ENCODE measurements around the gene VSX1.

VSX1 gene

DNA sequence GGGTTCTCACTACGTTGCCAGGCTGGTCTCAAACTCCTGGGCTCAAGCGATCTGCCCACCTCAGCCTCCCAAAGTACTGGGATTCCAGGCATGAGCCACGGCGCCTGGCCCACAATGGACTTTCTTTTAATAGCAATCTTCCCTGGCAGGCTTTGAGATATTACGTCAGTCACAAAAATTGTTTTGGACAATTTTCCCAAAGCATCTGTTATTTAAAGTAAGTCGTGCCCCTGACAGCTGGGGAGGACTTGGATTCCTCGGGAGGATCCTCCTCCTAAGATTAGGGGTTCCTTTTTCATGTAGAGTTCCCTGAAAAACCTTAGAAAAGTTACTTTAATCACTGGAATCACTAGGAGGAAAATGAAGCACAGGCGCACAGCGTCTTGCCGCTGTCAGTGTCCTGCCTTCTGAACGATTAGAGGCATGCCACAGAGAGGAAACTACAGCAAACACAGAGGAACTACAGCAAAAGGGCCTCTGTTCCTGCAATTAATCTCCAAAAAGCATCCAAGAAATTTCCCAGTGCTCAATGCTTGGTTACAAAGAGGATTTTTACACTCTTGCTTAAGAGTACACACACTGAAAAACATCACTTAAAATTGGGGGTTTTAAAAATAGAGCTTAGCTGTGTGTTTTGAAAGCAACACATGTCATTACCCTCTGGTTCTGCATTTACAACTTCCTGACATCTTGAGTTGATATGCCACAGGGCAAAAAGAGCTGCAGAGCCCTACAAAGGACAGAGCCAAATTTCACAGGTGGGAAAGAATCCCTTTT is 28.5 kb downstream of the VSX1 start:
- DNase-seq = no peak

DNA sequence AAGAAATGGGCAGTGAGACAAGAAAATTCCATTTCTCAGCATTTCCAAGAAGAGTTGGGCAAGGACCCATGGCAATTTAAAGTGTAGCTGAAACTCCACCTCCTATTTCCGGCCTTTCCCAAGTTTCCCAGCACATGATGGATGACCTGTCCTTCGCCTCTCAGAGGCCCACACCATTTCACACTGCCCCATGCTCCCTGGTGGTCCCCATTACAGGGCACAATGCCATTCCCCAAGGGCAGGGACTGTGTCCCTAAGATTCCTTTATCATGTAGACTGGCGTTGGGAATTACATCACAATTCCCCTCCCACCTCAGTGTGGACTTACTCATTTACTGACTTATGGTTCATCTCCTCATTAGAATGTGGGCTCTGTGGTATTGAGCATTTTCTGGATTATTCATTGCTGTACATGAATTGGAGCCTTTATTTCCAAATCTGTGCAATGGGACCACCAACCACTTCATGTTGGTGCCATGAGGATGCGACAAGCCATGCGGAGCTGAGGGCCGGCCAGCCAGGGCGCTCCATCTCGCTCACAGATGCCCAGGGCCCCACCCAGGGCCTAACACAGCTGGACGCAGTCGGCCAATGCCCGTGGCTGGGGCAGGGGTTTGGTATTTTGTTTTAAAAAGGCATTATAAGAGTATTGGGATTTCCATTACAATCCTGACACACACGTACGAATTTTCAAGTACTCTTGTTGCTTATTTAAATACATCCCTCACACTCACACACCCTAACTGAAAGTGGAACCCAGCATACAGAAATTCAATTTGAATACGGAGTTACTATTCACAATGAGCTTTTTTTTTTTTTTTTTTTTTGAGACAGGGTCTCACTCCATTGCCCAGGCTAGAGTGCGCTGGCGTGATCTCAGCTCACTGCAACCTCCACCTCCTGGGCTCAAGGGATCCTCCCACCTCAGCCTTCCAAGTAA is 29.4 kb downstream of the VSX1 start:
- no peak for DNase-seq

DNA sequence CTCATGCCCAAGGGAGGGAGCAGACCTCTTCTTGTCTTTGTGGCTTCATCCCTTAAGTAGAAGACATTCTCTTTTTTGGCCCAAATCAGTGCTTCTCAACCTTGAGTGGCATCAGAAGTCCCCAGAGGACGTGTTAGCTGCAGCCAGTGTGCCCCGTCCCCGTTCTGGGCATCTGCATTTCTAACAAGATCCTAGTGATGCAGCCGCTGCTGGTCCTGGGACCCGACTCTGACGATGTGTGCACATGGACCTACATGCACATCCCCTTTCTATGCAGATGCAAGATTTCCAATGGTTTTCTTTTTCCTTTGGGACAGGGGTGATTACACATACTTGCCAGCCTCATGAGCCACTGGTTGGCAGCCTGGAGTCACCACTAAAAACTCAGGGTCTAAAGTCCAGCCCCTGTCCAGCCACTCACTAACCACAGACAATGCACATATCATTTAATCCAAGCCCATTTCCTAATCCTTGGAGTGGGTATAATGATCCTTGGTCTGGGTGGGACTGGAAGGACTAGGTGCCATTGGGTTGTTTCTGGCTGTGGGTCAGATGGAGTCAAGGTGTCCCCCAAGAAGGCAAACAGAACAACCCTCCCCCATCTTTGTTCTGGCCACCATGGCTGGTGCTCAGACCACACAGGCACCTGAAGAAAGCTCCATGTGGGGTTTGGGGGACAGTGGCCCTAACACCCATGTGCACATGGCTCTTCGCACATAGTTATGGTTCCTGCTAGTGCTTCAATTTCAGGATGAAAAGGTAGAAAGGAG is 30.4 kb downstream of the VSX1 start:
- no peak for DNase-seq

GRCh38 chr20:25050501-25051350 is 31.2 kb downstream of the VSX1 start:
- no peak for DNase-seq

DNA sequence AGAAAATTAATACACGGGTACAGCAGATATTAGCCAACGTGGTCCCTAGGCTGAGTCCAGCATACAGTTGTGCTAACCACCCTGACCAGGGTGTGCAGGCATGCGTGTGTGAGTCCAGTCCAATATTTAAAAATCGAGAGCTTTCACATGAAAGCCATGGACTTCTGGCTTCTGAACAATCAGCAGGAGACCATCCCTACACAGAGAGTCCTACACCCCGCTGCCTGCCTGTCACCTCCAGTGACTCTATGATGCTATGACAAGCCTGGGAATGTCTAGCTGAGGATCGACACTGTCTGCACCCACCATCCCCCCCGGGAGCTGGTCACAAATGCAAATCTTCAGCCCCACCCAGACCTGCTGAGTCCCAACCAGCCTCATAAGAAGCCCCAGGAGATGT is 31.9 kb downstream of the VSX1 start:
- no peak for DNase-seq

DNA sequence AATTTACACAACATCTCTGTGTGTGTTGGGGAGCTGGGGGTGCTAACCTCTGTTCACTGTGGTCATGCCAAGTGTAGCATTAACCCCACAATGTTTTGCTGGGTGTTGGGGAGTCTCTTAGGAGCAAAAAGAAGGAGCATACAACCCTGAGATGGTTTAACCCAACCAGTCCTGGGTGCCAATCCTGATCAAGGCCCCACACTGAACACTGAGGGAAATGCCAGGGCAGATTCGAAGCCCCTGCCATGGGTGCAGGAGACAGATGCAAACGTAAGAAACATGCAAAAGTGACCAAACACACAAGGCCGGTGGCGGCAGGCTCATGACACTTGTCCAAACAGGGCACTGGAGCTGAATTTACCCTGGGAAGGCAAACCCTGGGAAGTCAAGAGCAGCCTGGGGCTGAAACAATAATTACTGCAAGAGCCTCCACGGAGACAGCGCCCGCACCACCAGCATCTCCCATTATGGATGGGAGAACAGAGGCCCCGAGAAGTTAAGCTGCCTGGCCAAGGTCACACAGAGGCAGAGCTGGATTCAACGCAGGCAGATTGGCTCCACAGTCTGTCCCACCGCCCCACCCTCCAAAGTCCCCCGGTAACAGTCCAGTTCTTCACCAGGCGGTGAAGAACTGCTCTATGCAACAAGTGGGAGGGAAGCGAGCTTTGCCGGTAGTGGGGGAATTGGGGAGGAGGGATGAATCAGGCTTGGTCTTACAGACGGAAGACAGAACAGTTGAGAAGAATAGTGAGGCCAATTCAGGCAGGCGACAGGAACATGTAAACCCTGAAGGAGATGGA is 32.5 kb downstream of the VSX1 start:
- DNase-seq = no peak

- DNase-seq = no peak
Measured at GRCh38 chr20:25048519-25048952, 33.4 kb downstream of the VSX1 start.

DNA sequence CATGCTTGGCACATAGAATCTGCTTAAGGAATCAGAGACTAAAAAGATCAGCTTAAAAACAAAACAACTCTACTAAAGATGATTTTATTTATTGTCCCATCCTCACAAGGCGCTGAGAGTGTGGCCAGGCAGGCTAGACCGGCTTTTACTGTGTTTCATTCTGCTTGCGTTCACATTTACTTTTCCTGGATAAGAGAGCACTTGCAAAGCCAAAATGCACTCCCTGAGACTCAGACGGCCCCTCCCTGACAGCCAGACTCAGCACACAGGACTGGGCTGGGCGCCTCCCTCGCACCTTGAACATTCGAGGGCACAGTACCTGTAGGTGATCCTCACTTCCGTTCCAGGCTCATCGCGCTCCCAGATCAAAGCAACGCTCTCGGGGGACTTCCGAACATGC is 34.2 kb downstream of the VSX1 start:
- no peak for DNase-seq

- no peak for DNase-seq
Measured at GRCh38 chr20:25046736-25047666, 34.9 kb downstream of the VSX1 start.

DNA sequence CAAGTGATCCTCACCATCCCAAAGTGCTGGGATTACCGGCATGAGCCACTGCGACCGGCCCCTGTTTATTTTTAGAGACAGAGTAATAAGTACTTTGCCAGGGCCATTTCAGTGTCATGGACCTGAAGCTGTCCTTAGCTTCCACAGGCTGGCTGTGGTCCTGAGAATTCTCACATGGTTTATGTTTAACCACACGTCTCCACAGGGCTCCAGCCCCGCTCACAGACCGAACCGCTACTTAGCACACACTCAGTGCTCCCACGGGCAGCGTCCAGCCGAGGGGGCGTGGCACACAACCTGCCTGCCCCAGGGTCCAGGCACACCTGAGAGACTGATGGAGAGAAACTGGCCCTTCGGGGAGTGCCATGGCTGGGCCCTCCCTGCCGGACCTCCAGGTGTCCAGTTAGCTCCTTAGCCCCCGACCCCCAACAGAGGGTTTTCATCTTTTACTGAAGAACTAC is 35.7 kb downstream of the VSX1 start:
- DNase-seq = no peak

- DNase-seq = no peak
Measured at GRCh38 chr20:25045343-25045712, 36.6 kb downstream of the VSX1 start.

GRCh38 chr20:25044660-25045342 is 37.1 kb downstream of the VSX1 start:
- no peak for DNase-seq

- DNase-seq = no peak
Measured at GRCh38 chr20:25044261-25044560, 37.7 kb downstream of the VSX1 start.

DNA sequence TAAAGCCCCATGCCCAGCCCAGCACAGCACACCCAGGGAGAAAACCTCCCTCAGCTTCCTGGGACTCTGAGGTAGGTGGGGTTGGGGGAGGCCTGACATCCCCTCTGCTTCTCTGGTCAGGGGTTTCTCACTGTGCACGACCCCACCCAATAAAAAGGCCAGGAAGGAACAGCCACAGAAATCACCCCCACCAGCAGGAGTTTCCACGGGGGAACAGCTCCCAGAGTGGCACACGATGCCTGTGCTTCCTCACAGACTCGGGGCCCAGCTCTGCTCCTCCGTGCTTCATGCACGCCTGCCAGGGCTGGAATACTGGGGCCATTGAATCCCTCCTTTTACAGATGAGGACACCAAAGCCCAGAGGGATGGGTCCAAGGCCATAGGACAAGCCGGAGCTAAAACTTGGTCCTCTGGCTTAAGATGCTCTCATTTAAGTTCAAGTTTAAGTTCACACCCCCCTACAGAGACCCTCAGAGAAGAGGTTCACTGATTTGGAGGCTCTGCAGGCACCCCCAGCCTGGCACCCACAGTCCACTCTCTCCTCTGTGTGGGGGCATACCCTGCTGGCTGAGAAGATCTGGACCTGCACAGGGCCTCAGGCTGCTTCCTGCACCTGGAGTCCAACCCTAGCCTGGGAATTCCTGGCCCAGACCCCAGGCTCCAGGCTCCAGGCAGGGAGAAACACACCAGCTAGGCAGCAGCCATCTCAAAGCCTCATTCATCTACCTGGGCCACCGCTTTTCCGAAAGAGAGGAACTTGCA is 38.3 kb downstream of the VSX1 start:
- DNase-seq = no peak

- no peak for DNase-seq
Measured at GRCh38 chr20:25042531-25043498, 39.1 kb downstream of the VSX1 start.

DNA sequence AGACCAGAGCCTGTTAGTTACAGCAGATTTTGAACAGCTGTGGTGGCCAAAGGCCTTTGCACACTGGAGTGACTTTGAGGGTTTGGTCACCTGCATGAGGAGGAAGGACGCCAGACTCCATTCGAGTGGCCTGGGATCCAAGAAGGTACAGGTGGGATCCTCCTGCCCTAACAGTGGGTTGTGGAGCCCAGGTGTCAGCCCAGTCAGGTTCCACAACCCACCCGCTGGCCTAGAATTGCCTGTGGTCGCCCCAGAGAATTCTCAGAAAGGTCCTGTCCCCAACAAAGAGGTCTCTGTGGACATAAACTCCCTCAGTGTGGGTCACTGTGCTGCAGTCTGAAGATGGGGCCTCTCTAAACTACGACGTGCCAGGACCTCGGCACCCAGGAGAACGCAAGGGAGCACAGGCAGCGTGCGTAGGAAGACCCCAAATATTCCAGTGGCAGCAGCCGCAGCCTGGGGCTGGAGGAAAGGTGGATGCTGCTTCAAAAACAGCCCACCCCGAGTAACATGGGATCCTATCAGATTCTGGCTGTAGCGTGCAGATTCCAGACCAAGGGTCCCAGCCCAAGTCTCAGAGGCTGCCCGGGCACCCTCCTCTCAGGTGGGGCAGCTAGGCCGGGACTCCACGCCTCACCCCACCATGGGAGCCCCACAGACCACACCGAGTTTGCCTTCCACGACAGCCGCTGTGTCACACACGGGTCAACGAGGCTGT is 40.0 kb downstream of the VSX1 start:
- DNase-seq = no peak

DNA sequence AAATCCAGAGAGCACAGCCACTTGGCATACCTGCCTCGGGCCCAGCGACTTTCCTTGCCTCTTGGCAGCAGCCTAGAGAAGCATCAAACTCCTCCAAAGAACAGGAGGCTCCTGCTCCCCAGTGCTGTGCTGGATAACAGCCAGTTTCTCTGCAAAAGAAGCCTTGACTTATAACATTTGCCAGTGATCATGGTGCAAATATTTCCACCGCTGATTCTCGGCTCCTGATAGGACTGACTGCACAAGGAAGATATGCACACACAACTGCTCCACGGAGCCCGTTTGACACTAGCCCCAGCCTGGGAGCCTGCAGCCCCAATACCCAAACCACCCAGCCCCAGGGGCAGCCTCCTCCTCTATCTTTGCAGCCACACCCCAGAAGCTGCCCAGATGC is 41.5 kb downstream of the VSX1 start:
- no peak for DNase-seq
